ENCODE data around the gene IRF2BP1. TPM values are rescaled to one million over a fixed set of nuclear protein-coding genes. Genes with fewer than 3 reads are reported as not detected.

IRF2BP1 gene
- total RNA-seq, 1 donor from 2014 or later, result 32.9 TPM

- H3K27me3 ChIP-seq (ENCODE audit: control insufficient read depth, insufficient read depth, low read length), result peaks cover 13% of the 10 kb centered on the region
- H3K4me3 ChIP-seq (ENCODE audit: low read depth, low read length), result no peak overlapping the region
- no peak for DNase-seq (ENCODE audit: low read depth)
- TF ChIP-seq, protein P1, sequence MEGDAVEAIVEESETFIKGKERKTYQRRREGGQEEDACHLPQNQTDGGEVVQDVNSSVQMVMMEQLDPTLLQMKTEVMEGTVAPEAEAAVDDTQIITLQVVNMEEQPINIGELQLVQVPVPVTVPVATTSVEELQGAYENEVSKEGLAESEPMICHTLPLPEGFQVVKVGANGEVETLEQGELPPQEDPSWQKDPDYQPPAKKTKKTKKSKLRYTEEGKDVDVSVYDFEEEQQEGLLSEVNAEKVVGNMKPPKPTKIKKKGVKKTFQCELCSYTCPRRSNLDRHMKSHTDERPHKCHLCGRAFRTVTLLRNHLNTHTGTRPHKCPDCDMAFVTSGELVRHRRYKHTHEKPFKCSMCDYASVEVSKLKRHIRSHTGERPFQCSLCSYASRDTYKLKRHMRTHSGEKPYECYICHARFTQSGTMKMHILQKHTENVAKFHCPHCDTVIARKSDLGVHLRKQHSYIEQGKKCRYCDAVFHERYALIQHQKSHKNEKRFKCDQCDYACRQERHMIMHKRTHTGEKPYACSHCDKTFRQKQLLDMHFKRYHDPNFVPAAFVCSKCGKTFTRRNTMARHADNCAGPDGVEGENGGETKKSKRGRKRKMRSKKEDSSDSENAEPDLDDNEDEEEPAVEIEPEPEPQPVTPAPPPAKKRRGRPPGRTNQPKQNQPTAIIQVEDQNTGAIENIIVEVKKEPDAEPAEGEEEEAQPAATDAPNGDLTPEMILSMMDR (IDR thresholded peaks at IDR 0.05; ENCODE audit: insufficient read depth, low read length, poor library complexity, severe bottlenecking), result no peak
- H3K36me3 ChIP-seq (ENCODE audit: control insufficient read depth, insufficient read depth, low read length), result no peaks in the 10 kb centered on the region
These were observed 19.4 kb downstream of the IRF2BP1 start for GRCh38 chr19:45866400-45867176.

GRCh38 chr19:45865269-45865948, 20.5 kb downstream of the IRF2BP1 start:
- no peak overlapping the region for H3K4me3 ChIP-seq (ENCODE audit: low read depth, low read length)
- H3K27me3 ChIP-seq (ENCODE audit: control insufficient read depth, insufficient read depth, low read length), result peaks cover 13% of the 10 kb centered on the region
- DNase-seq (ENCODE audit: low read depth), result no peak
- no peaks in the 10 kb centered on the region for H3K36me3 ChIP-seq (ENCODE audit: control insufficient read depth, insufficient read depth, low read length)
- TF ChIP-seq, protein P1 (IDR thresholded peaks at IDR 0.05; ENCODE audit: insufficient read depth, low read length, poor library complexity, severe bottlenecking), result no peak

DNA sequence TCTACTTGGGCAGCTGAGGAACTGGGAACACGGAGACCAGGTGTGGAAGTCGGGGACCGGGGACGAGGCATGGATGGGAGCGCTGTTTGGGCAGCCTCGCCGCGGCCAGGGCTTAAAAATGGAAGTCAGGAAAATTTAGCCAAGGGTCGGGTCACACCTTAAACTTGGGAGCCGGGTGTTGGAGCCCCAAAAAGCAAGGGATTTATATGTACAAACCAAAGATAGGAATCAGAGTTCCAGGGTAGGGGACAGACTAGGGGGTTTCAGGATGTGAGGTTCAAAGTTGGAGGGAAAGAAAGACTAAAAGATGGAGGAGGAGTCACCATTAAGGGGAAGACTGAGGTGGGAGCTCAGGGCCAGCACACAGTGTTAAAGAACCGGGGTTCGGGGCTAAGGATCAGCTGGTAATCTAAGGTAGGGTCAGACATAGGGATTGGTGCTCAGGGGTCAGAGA, 21.3 kb downstream of the IRF2BP1 start:
- TF ChIP-seq, protein P1 (IDR thresholded peaks at IDR 0.05; ENCODE audit: insufficient read depth, low read length, poor library complexity, severe bottlenecking), result no peak
- H3K4me3 ChIP-seq (ENCODE audit: low read depth, low read length), result peak overlapping the region; percentile 57

GRCh38 chr19:45863840-45864628, 21.9 kb downstream of the IRF2BP1 start, which contains the start of gene FOXA3:
TSS of gene FOXA3 (plus strand) at chr19:45864326. CDS start at chr19:45864457, 131 bp downstream.
- Histone ChIP-seq H3K4me3 (ENCODE audit: low read depth, low read length) (peak within 1 kb of the TSS; percentile 57), H3K27me3 (ENCODE audit: control insufficient read depth, insufficient read depth, low read length) (peaks cover 13% of the 10 kb centered on the region), H3K36me3 (ENCODE audit: control insufficient read depth, insufficient read depth, low read length) (no peaks in the 10 kb centered on the region)
- DNase-seq (ENCODE audit: low read depth), result no peak
- TF ChIP-seq, protein P1 (IDR thresholded peaks at IDR 0.05; ENCODE audit: insufficient read depth, low read length, poor library complexity, severe bottlenecking), result peak; percentile 47

More for the DNA sequence above, 21.3 kb downstream of the IRF2BP1 start:
- peaks cover 13% of the 10 kb centered on the region for H3K27me3 ChIP-seq (ENCODE audit: control insufficient read depth, insufficient read depth, low read length)
- H3K36me3 ChIP-seq (ENCODE audit: control insufficient read depth, insufficient read depth, low read length), result no peaks in the 10 kb centered on the region
- no peak for DNase-seq (ENCODE audit: low read depth)

- peak overlapping the region; percentile 25 for H3K4me3 ChIP-seq (ENCODE audit: low read depth, low read length)
- peaks cover 2% of the 10 kb centered on the region for H3K36me3 ChIP-seq (ENCODE audit: control insufficient read depth, insufficient read depth, low read length)
- no peak for DNase-seq (ENCODE audit: low read depth)
- TF ChIP-seq, protein P1 (IDR thresholded peaks at IDR 0.05; ENCODE audit: insufficient read depth, low read length, poor library complexity, severe bottlenecking), result no peak
- peaks cover 13% of the 10 kb centered on the region for H3K27me3 ChIP-seq (ENCODE audit: control insufficient read depth, insufficient read depth, low read length)
These were observed 22.6 kb downstream of the IRF2BP1 start for GRCh38 chr19:45863335-45863839.
